Fibroblast of lung (primary cell): Measurements from ENCODE around the gene ARRDC1.

Source experiments
- EZH2 ChIP-seq: IDR thresholded peaks from 2 replicates; pipeline ENCODE4 v1.5.1; 2012; ENCODE audit warnings: low read length, control low read depth, mild to moderate bottlenecking; ENCODE audit errors: missing control alignments
- TF ChIP-seq, protein P1 (sequence below), 2 donors: IDR thresholded peaks in 1 of 2; conservative IDR thresholded peaks in 1 of 2; 1 replicate in 1 of 2; 2 replicates in 1 of 2; pipeline ENCODE4 v1.5.1; 2011 to 2012; ENCODE audit warnings: low read length in 2 of 2, control low read depth in 1 of 2, inconsistent platforms in 1 of 2, low read depth in 1 of 2, mild to moderate bottlenecking in 1 of 2

DNA sequence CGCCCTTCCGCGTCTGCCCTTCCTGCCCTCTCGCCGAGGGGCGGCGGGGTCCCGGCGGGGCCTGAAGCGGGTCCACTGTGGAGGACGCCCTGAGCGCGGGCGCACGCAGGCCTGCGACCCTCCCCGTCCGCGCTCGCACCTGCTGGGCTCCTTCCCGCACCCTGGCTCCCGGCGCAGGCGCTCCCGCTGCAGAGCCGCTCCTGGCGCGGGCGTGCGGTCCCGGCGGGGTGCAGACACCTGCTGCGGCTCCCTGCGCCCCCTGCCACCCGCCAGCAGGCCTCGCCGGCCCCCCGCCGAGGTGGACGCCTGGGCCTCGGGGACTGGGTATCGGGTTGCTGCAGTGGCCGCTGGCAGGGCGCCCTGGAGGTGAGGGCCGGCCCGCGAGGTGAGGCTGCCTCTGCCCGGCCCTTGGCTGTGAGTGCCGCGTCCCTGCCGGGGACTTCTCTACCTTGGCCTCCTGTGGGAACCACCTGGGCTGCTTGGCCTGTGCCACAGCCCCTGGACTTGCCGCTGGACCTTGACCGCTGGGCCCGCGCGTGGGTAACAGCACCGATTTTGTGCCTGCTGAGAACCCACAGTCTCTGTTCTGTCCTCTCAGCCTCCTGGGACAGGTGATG lies 627 bp downstream of the ARRDC1 start:
- TF ChIP-seq, protein P1, sequence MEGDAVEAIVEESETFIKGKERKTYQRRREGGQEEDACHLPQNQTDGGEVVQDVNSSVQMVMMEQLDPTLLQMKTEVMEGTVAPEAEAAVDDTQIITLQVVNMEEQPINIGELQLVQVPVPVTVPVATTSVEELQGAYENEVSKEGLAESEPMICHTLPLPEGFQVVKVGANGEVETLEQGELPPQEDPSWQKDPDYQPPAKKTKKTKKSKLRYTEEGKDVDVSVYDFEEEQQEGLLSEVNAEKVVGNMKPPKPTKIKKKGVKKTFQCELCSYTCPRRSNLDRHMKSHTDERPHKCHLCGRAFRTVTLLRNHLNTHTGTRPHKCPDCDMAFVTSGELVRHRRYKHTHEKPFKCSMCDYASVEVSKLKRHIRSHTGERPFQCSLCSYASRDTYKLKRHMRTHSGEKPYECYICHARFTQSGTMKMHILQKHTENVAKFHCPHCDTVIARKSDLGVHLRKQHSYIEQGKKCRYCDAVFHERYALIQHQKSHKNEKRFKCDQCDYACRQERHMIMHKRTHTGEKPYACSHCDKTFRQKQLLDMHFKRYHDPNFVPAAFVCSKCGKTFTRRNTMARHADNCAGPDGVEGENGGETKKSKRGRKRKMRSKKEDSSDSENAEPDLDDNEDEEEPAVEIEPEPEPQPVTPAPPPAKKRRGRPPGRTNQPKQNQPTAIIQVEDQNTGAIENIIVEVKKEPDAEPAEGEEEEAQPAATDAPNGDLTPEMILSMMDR (conservative IDR thresholded peaks at IDR 0.05 in 1 of 2, IDR thresholded peaks at IDR 0.05 in 1 of 2; ENCODE audit: low read depth in 1 of 2, low read length in 2 of 2) = no peak
- TF ChIP-seq EZH2 = no peak
